Testis (tissue), 3 donors: Measurements from ENCODE around the gene NES. TPM values are rescaled to one million over a fixed set of nuclear protein-coding genes. Genes with fewer than 3 reads are reported as not detected.

Experiments used
- DNase-seq: peaks from one replicate; pipeline ENCODE4 v3.0.0-alpha.2; 2019
- H3K27ac ChIP-seq, 2 donors: fragments of 200-600 bp; sonication (generic); one replicate each; pipeline ENCODE4 v1.5.1; 2019
- H3K27me3 ChIP-seq: fragments of 200-600 bp; sonication (generic); one replicate; pipeline ENCODE4 v1.5.1; 2019
- H3K36me3 ChIP-seq: fragments of 200-600 bp; sonication (generic); one replicate; pipeline ENCODE4 v1.5.1; 2017; ENCODE audit warnings: low read depth; ENCODE audit errors: missing control alignments
- H3K4me1 ChIP-seq: fragments of 200-600 bp; sonication (generic); one replicate; pipeline ENCODE4 v1.5.1; 2019
- H3K4me3 ChIP-seq, 2 donors: fragments of 200-600 bp; sonication (generic); one replicate each; pipeline ENCODE4 v1.5.1; 2017 to 2019
- H3K9me3 ChIP-seq: fragments of 200-600 bp; sonication (generic); one replicate; pipeline ENCODE4 v1.5.1; 2017
- CTCF ChIP-seq, 3 experiments: fragments of 450-650 bp in 2 of 3; fragments of 200-600 bp in 1 of 3; sonication (generic) in 1 of 3; IDR thresholded peaks; one replicate each; pipeline ENCODE4 v1.5.1; 2016 to 2019; ENCODE audit warnings: antibody characterized with exemption in 3 of 3, mild to moderate bottlenecking in 2 of 3, moderate library complexity in 1 of 3
- POLR2A ChIP-seq: fragments of 450-650 bp; IDR thresholded peaks from one replicate; pipeline ENCODE4 v1.6.1; 2017; ENCODE audit warnings: antibody characterized with exemption, mild to moderate bottlenecking, moderate library complexity
- WGBS, 2 donors: methylation state at CpG; one replicate each; pipeline ENCODE4 v1.1.5; 2018; 5-methylcytosine and 5-hydroxymethylcytosine counted together
- intact Hi-C: fragments of 100-400 bp; cut with DNase I; formaldehyde crosslinking; loops from one replicate; pipeline ENCODE4 v1.15.1; 2023; ENCODE audit warnings: low total_unique reads
- polyA plus RNA-seq: library from polyadenylated mRNA; stranded (reverse); fragments of 350-450 nt; fragmentation: Illumina TruSeq; extraction: RNeasy Lipid Tissue Mini Kit (QIAGEN cat#74804); gene quantifications from one replicate; pipeline ENCODE4 v1.2.3, GENCODE V29; 2014; ENCODE audit warnings: low read depth, low replicate concordance; ENCODE audit not compliant: insufficient read depth
- total RNA-seq, 2 donors: library from RNA; depleted of rRNA; stranded (reverse); fragments of >200 nt; gene quantifications; one replicate each; pipeline ENCODE4 v1.2.3, GENCODE V29; 2016

NES gene
- total and polyA plus RNA-seq, 3 donors from 2014 or later, result 17.6 to 27.7 (median 20.7) TPM

GRCh38 chr1:156670791-156671190 is 6.4 kb downstream of the NES start:
- TF ChIP-seq POLR2A (no peak), CTCF (IDR thresholded peaks at IDR 0.05) (no peak)
- peaks cover 26% of the 10 kb centered on the region for H3K4me1 ChIP-seq
- H3K27me3 ChIP-seq, result no peaks in the 10 kb centered on the region
- WGBS, 2 donors, result 61 to 72% methylated on average over 4 of the region's 4 CpGs
- H3K27ac ChIP-seq, result no peak overlapping the region
- intact Hi-C loops, result no loop called here
- no peaks in the 10 kb centered on the region for H3K36me3 ChIP-seq
- H3K9me3 ChIP-seq, result no peaks in the 10 kb centered on the region
- H3K4me3 ChIP-seq, result no peak overlapping the region
- DNase-seq, result no peak

- H3K27me3 ChIP-seq, result no peaks in the 10 kb centered on the region
- intact Hi-C loops, result no loop called here
- H3K36me3 ChIP-seq, result no peaks in the 10 kb centered on the region
- no peak for DNase-seq
- WGBS, 2 donors, result 59 to 79% methylated on average over 6 of the region's 6 CpGs
- H3K4me1 ChIP-seq, result peaks cover 28% of the 10 kb centered on the region
- no peak for TF ChIP-seq POLR2A
- no peak for TF ChIP-seq CTCF (IDR thresholded peaks at IDR 0.05)
- no peak overlapping the region for H3K27ac ChIP-seq
- no peak overlapping the region for H3K4me3 ChIP-seq
- H3K9me3 ChIP-seq, result no peaks in the 10 kb centered on the region
Measured at GRCh38 chr1:156670359-156670758, 6.8 kb downstream of the NES start.

DNA sequence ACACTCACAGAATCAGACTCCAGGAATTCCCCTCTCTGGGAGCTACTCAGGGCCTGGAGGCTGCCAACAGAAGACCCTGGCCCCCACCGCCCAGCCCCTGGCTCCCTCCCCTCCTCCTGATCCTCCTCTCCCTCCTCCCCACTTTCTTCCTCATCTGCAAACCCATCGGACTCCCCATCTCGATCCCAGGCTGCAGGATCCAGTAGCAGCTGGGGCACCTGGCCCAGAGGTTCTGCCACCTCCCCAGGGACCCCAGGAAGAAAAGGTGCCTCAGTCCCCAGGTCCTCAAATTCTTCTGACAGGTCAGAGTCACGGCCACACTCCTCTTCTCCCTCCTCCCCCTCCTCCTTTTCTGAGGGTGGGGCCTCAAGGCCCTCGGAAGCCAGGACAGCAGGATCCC is 7.4 kb downstream of the NES start:
- peaks cover 32% of the 10 kb centered on the region for H3K4me1 ChIP-seq
- TF ChIP-seq CTCF (IDR thresholded peaks at IDR 0.05) (no peak), POLR2A (no peak)

DNA sequence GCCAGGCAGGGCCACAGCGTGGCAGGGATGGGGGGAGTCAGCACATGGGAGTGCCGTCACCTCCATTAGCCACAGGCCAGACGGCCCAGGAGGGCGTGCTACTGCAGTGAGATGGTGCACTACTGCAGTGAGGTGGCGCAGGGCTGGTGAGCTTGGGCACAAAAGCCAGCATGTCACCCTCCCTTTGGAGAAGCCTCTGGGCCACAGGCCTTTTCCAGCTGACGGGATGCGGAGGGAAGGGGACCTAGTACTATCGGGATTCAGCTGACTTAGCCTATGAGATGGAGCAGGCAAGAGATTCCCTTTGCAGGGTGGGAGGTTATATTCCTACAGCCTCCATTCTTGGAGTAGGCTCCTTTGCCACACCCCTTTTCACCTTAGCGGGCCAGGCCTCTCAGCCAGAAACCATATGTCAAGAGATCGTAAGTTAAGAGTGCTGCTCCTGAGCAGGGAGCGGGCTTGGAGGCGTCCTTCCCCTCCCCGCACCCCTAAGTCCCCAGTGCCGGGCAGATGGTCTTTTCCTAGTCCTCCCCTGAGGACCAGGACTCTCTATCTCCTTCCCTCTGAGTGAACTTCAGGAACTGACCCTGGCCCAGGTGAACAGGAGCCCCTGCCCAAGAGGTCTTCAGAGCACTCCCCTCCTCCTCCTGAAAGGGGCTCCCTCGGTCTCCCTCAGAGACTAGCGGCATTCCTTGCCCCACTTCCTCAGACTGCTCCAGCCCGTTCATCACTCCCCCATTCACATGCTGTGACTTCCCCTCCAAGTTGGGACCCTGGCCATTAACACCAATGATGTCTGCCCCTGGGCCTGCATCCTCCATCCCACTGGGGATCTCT is 8.2 kb downstream of the NES start:
- TF ChIP-seq POLR2A (no peak), CTCF (IDR thresholded peaks at IDR 0.05) (no peak)
- H3K27ac ChIP-seq, result peak overlapping the region; percentile 56 to 83
- H3K36me3 ChIP-seq, result no peaks in the 10 kb centered on the region
- WGBS, 2 donors, result 86 to 87% methylated on average over 14 to 17 of the region's 17 CpGs
- no peak for DNase-seq
- no peaks in the 10 kb centered on the region for H3K27me3 ChIP-seq
- peaks cover 40% of the 10 kb centered on the region for H3K4me1 ChIP-seq
- H3K9me3 ChIP-seq, result no peaks in the 10 kb centered on the region
- intact Hi-C loops, result no loop called here
- no peak overlapping the region for H3K4me3 ChIP-seq

More for the DNA sequence above, 7.4 kb downstream of the NES start:
- Histone ChIP-seq H3K36me3 (no peaks in the 10 kb centered on the region), H3K4me3 (no peak overlapping the region), H3K27me3 (no peaks in the 10 kb centered on the region), H3K27ac (no peak overlapping the region), H3K9me3 (no peaks in the 10 kb centered on the region)
- 55 to 64% methylated on average over 4 to 5 of the region's 5 CpGs for WGBS, 2 donors
- no peak for DNase-seq
- intact Hi-C loops, result no loop called here
